SK-N-SH (cell line): ENCODE results near the gene TMEM109.

Experiments
- CHD2 ChIP-seq: fragments of 150-350 bp; IDR thresholded peaks from 2 replicates; pipeline ENCODE4 v1.6.1; 2018; ENCODE audit warnings: low read length; ENCODE audit not compliant: partially characterized antibody
- CTCF ChIP-seq: fragments of 200-600 bp; sonication (generic); IDR thresholded peaks from 2 replicates; pipeline ENCODE4 v1.6.1; 2017; ENCODE audit warnings: antibody characterized with exemption, mild to moderate bottlenecking, moderate library complexity
- EZH2phosphoT487 ChIP-seq: fragments of 200-600 bp; sonication (generic); IDR thresholded peaks from 2 replicates; pipeline ENCODE4 v1.6.1; 2017; ENCODE audit warnings: low read depth, mixed run types, mild to moderate bottlenecking, antibody characterized with exemption, moderate library complexity, borderline replicate concordance
- GABPA ChIP-seq: IDR thresholded peaks from 2 replicates; pipeline ENCODE4 v1.4.0; 2012; ENCODE audit warnings: low read depth, mild to moderate bottlenecking
- GATA2 ChIP-seq: sonication (generic); formaldehyde crosslinking; IDR thresholded peaks from 2 replicates; pipeline ENCODE4 v1.5.0; 2020; ENCODE audit warnings: mild to moderate bottlenecking, missing genetic modification reagents
- JUND ChIP-seq: IDR thresholded peaks from 2 replicates; pipeline ENCODE4 v1.4.0; 2012
- NFIC ChIP-seq: IDR thresholded peaks from 2 replicates; pipeline ENCODE4 v1.4.0; 2012; ENCODE audit warnings: borderline replicate concordance
- RAD21 ChIP-seq: IDR thresholded peaks from 2 replicates; pipeline ENCODE4 v1.6.1; 2012; ENCODE audit warnings: mild to moderate bottlenecking, low read length
- REST ChIP-seq: IDR thresholded peaks from 2 replicates; pipeline ENCODE4 v1.6.1; 2012; ENCODE audit warnings: mild to moderate bottlenecking, low read depth, low read length, moderate library complexity
- SIN3A ChIP-seq: IDR thresholded peaks from 2 replicates; pipeline ENCODE4 v1.6.1; 2012; ENCODE audit warnings: low read depth, mild to moderate bottlenecking, low read length, moderate library complexity, borderline replicate concordance
- SMC3 ChIP-seq: IDR thresholded peaks from 2 replicates; pipeline ENCODE4 v1.6.1; 2012; ENCODE audit warnings: low read depth, low read length, improper control_type of control experiment
- ZBTB33 ChIP-seq: IDR thresholded peaks from 2 replicates; pipeline ENCODE4 v1.4.0; 2012; ENCODE audit warnings: low read depth, borderline replicate concordance

GRCh38 chr11:60946601-60947264 lies 32.8 kb downstream of the TMEM109 start:
- no peak for TF ChIP-seq NFIC
- no peak for TF ChIP-seq EZH2phosphoT487
- TF ChIP-seq CTCF, result no peak
- TF ChIP-seq RAD21, result no peak
- TF ChIP-seq GATA2 (CRISPR knock-in tag), result no peak
- no peak for TF ChIP-seq SIN3A
- TF ChIP-seq JUND, result no peak
- no peak for TF ChIP-seq CHD2
- TF ChIP-seq GABPA, result no peak
- no peak for TF ChIP-seq ZBTB33
- TF ChIP-seq SMC3, result no peak
- no peak for TF ChIP-seq REST
